Stimulated activated CD4-positive, alpha-beta T cell treated with anti-CD3 and anti-CD28 coated beads, TNF-alpha, amount 100 ng/mL, for 24 hours (primary cell): ENCODE results near the gene ACADSB.

Experiments used
- DNase-seq, 3 experiments: peaks; one replicate each; pipeline ENCODE4 v3.0.0-alpha.2; 2020; ENCODE audit warnings: low read depth in 3 of 3

The ACADSB gene

GRCh38 chr10:123042708-123043408 is 34.1 kb downstream of the ACADSB start:
- no peak for DNase-seq

- peak; percentile 2 to 7 (median 3) for DNase-seq
These were observed 34.7 kb downstream of the ACADSB start for GRCh38 chr10:123043409-123043925.

GRCh38 chr10:123044391-123044790 is 35.6 kb downstream of the ACADSB start:
- no peak for DNase-seq

GRCh38 chr10:123045961-123046731 is 37.3 kb downstream of the ACADSB start:
- DNase-seq, result no peak

- no peak for DNase-seq
These were observed 49.2 kb downstream of the ACADSB start for GRCh38 chr10:123057968-123058367.

- no peak for DNase-seq
These were observed 53.1 kb downstream of the ACADSB start for GRCh38 chr10:123061865-123062264.

- no peak for DNase-seq
These were observed 53.9 kb downstream of the ACADSB start for GRCh38 chr10:123062726-123063125.

GRCh38 chr10:123068087-123068853 is 59.5 kb downstream of the ACADSB start:
- no peak for DNase-seq

GRCh38 chr10:123069246-123069986 is 60.6 kb downstream of the ACADSB start:
- no peak for DNase-seq

- no peak for DNase-seq
These were observed 64.4 kb downstream of the ACADSB start for GRCh38 chr10:123073187-123073586.

GRCh38 chr10:123074215-123074614 is 65.4 kb downstream of the ACADSB start:
- no peak for DNase-seq

GRCh38 chr10:123081896-123082295 is 73.1 kb downstream of the ACADSB start:
- DNase-seq, result no peak

- no peak for DNase-seq
These were observed 75.0 kb downstream of the ACADSB start for GRCh38 chr10:123083811-123084210.

GRCh38 chr10:123086281-123086680 is 77.5 kb downstream of the ACADSB start:
- DNase-seq, result no peak

- no peak for DNase-seq
These were observed 78.5 kb downstream of the ACADSB start for GRCh38 chr10:123087348-123087747.

- no peak for DNase-seq
These were observed 79.0 kb downstream of the ACADSB start for GRCh38 chr10:123087786-123088185.

- no peak for DNase-seq
These were observed 84.0 kb downstream of the ACADSB start for GRCh38 chr10:123092635-123093414.

- DNase-seq, result no peak
These were observed 84.7 kb downstream of the ACADSB start for GRCh38 chr10:123093489-123093888.

- DNase-seq, result no peak
These were observed 87.6 kb downstream of the ACADSB start for GRCh38 chr10:123096452-123096851.

GRCh38 chr10:123097039-123097438 is 88.2 kb downstream of the ACADSB start:
- no peak for DNase-seq
